GM19238 (cell line): Measurements from ENCODE around the gene ALDH1A2.

Source experiments
- DNase-seq: peaks from one replicate; pipeline ENCODE4 v3.0.0; 2011; ENCODE audit warnings: low spot score; ENCODE audit not compliant: insufficient read length

The ALDH1A2 gene

DNA sequence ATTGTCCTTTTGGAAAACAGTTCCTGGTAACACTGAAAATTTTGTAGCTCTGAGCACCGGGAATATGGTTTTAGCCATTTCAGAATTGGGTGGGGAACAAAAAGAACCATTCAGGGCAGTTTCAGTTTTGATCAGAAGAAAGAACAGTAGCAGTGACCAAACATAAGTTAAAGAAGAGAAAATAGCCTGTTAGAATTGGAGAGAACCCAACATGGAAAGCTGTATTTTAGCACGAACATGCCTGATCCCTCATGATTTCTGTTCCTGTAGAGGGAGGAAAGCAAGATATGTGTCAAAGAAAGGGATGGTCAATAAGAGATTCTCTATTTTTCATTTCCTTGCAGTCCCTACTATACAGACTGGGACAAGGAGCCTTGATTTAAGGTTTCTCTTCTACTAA, 119.9 kb downstream of the ALDH1A2 start:
- no peak for DNase-seq

GRCh38 chr15:57943754-57944420, 121.6 kb downstream of the ALDH1A2 start:
- DNase-seq = no peak

DNA sequence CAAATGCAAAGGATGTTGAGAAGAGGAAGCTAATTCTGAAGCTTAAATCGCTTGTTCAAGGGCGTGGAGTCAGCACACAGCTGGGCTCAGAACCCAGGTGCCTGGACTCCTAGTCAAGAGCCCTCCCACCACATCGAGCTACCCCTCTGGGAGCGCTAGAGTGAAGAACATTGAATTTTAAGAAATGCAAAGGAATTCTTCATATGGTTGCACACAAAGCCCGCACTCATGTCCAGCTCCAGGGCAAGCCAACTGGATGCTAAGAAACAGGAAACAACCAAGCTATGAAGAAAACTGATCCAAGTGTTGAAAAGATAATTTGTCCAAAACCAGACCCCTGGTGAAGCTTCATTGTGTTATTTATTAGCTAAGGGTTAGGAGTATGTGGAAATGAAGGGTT, 122.3 kb downstream of the ALDH1A2 start:
- no peak for DNase-seq

GRCh38 chr15:57941816-57942215, 123.7 kb downstream of the ALDH1A2 start:
- no peak for DNase-seq

GRCh38 chr15:57932348-57932747, 133.2 kb downstream of the ALDH1A2 start:
- no peak for DNase-seq

DNA sequence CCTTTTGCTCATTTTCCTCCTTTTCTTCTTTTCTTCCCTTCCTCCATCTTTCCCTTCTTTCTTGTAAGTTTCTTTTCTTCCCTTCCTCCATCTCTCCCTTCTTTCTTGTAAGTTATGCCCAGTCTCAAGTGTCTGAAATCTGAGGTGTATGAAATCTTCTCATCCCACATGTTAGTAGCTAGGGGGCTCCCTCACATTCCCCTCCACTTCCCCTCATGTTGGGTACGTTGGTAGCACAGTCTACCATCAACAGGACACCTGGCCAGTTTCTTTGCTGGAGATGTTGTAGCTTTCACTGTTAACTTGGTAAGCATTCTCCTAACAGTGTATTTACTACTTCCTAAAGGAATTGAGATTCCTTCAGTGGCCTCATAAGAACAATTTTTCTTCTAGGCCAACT, 133.9 kb downstream of the ALDH1A2 start:
- no peak for DNase-seq

DNA sequence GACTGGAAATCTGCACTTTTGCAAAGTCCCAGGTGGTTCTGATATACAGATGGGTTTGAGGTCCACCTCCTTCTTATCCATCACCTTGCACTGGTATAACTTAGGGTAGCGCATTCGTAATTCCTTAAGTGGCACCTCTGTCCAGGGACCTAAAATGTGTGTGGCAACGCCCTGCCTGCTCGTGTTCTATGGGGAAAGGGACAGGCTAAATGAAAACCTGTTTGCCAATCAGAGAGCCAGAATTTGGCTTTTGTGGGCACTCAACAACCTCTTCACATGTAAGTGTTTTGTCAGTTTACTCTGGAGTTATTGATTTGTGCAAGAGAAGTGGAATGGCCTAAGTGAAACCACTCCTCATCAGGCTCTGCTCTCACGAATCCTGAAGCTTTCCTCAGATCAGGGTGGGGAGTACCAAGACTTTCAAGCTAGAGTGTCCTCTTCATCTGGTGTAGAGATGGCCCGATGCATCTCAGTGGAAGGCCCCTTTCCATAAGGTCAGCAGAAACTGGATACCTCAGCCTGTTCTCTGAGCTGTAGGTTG, 138.3 kb downstream of the ALDH1A2 start:
- no peak for DNase-seq

- no peak for DNase-seq
These were observed 139.9 kb downstream of the ALDH1A2 start for GRCh38 chr15:57925650-57926049.

DNA sequence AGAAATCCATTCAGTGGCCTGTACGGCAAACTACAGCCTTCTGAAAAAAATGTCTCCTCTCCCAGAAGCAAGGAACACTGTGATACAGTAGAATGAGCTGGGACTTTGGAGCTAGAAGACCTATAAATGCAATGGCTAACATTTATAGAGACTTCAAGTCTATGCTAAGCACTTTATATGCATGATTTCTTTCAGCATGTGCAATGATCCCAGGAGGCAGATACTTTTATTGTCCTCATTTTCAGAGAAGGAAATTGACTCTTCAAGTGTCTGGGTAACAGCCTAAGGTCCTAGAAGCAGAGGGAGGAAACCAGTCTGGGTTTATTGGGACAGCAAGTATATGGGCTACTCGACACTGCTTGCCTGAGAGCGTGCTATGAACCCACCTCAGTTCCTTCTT, 140.9 kb downstream of the ALDH1A2 start:
- DNase-seq = no peak

GRCh38 chr15:57923750-57924149, 141.8 kb downstream of the ALDH1A2 start:
- no peak for DNase-seq

DNA sequence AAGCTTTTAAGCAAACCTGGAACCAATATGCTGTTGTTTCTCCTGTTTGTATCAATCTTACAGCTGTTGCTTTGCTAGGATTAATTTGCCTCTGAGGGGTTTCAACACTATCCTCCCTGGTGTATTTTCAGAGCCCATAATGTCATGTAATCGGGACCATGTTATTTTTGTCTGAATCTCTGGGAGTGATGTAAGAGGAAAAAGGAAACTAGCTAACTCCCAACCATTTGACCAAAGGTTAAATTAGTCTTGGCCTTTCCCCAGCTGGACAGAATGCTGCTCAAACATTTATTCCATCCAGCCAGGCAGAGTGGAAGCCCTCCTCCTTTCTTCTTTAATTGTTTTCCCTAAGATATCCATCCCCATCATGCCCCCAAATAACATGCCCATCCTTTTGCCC, 142.2 kb downstream of the ALDH1A2 start:
- DNase-seq = no peak

DNA sequence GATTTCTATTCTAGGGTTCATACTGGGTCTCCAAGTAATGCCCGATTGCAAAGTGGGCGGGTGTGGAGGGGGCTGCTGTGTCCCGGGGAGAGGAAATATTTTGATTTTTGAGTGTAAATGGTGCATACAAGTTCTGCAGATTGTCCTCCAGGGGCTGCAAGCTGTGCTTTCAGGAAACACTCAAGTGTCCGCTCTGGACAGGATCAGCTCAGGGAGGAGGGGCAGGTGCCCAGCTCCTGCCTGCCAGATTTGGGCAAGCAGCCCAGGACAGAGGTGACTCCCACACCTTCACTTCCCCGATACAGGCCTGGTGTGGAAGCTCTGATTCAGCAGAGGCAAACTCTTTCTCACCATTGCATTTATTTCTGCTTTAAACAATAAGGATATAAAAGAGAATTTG, 142.7 kb downstream of the ALDH1A2 start:
- DNase-seq = no peak

DNA sequence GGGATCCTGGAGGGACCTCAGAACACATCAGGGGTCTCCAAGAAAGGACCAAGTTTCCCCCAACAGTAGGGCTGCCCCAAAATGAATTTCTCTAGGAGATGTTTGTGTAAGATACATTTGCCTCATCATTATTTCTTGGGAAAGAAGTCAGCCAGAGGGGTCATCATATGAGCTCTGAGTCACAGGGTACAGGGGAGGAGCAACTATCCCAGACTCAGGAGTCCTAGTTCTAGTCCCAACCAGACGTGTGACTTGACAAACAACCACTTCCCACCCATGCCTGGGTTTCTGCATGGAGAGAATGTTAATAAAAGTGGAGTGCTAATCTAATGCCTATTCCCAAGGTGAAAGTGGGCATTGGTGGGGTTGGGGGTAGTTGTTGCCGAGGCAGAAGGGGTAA, 144.1 kb downstream of the ALDH1A2 start:
- no peak for DNase-seq

DNA sequence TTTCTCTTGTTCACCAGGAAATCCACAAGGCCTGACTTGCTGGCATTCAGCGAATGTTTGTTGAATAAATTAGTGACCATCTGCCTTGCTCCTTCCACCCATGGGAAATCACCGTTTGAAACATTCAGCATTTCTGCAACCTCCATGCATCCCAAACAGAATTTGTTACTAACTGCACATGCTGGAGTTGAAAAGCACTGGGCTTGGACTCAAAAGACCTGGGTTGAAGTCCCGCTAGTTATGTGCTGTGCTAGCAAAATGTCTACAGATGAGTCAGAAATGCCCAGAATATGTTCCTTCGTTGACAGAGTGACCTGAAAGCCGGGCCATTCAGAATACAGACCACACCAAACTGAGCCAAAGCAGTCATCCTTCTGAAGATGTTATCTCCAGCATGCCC, 144.6 kb downstream of the ALDH1A2 start:
- no peak for DNase-seq

DNA sequence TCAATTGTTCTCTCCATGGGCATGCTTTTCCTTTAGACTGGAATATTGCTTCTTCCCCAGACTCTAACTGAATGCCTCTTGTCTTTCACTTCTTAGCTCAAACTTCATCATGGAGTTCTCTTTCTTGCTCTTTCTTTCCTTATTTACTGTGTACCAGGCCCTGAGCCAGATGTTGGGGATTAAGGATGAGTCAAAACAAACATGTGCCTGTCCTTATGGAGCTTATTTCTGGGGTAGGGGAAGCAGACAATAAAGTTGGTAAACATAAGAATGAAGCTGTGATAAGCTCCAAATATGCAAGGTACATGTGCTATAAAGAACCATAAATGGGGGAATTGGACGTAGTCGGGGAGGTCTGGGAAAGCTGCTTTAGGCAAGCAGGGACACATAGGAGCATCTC, 145.8 kb downstream of the ALDH1A2 start:
- DNase-seq = no peak

- DNase-seq = no peak
These were observed 147.5 kb downstream of the ALDH1A2 start for GRCh38 chr15:57917998-57918397.

- no peak for DNase-seq
These were observed 148.8 kb downstream of the ALDH1A2 start for GRCh38 chr15:57916695-57917094.

DNA sequence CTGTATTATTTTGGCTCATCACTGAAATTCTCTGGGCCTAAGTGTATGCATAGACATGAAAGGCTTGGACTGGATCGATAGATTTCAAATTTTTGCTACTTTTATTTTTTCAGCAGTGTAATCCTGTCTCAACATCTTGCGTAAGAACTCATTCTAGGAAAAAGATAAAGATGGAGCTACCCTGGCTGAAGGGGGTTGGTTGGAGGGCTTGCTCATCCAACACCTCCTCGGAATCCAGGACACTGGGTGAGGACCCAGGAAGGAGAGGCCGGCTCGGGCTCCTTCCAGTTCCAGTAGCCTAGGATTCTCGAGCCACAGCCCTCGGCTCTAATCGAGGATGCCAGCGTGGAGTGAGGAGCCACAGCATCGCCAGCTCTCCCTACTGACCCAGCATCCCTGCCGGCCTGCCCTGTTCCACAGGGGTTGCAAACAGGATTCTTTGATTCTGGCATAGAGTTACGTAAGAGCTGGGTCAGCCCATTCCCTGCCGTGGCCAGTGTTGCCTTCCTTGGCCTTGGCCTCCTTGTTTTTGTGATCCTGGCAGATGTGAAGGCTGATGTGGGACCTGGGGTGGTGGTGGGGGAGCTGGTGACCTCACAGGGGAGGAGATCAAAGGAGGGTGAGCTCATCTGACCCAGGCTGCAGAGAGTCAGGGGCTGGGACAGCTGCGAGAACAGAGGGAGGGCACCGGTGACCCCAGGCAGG, 149.5 kb downstream of the ALDH1A2 start:
- no peak for DNase-seq

DNA sequence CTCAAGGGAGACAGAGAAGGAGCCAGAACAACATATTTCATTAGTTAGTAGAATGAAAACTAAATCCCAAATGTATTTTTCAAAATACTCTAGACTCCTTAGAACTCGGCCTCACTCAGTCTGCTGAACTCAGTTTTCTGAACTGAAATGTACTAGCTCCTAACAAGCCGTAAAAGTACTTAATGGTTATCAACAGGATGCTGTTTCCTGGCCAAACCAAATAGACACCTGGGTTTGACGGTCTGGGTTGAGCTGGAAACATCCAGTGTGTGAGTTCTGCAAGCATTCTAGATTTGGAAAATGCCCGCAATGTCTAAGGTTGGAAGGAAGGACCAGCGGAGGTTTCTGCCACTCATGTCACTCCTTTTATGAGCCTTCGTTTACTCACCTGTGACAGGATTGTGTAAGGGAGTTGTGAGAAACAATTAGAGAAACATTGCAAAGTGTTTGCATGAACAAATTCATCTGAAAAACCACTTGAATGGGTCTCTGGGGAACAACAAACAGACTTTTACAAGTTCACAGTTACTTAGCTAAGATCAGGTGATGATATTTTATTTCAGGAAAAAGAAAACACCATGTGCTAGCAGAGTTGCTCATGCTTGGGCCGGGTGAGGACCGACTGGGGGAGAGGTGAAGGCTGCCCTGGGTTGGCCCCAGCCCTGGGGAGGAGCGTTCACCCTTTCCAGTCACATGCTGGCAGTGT, 151.0 kb downstream of the ALDH1A2 start:
- DNase-seq = no peak

DNA sequence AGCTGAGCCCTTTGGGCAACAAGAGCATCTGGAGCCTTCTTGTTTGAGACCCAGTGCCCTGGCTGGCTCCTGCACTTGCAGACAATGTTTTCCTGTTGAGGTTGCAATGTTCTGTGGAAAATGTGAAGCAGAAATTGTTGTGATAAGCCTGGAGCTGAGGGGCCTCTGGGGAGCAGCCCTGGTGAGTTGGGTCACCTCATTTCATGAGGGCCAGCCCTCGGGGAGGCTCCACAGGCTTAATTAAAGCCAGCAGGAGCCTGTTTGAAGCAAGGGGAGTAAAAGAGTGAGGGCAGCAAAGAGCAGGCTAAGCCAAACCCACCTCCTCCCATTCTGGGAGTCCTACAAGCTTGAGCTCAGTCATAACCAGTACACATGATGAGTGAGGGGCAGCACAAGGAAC, 154.3 kb downstream of the ALDH1A2 start:
- no peak for DNase-seq

GRCh38 chr15:57910672-57911071, 154.8 kb downstream of the ALDH1A2 start:
- no peak for DNase-seq

DNA sequence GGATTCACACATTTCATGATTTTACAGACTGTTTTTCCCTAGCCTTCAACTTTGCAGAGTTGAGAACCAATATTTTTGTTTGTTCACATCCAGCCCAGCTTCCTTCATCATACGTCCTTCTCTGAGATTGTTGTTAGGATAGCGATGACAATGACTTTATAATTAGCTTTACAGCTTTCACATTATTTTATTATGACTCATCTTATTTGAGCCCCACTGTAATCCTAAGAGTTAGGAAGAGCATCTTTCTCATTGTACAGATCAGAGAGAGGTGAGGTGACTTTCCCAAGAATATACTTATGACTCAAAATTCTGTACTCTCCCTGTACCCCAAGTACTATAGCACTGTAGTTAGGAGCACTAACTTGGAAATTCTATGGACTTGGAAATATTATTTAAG, 156.1 kb downstream of the ALDH1A2 start:
- no peak for DNase-seq
